ENCODE measurements around the gene VAV3.
A peak's percentile ranks its signal among the peaks of the same experiment; 100 is the strongest.
"Not testable (repeated sequence)": the region's sequence is repeated elsewhere in the genome, so short reads cannot be mapped to it uniquely, and the experiment has no call there.

The VAV3 gene

GRCh38 chr1:107965110-107965991, at the start of gene VAV3:
VAV3 (minus strand) TSS chr1:107965180; CDS start chr1:107964869, 311 bp downstream.
- peak in 1 of 2 donors; percentile 26 for DNase-seq (ENCODE audit: low read depth in 2 of 2)

- DNase-seq (ENCODE audit: low read depth in 2 of 2), result no peak
Measured at GRCh38 chr1:108012553-108012952, 47.6 kb upstream of the VAV3 start.

GRCh38 chr1:108011295-108011694, 46.3 kb upstream of the VAV3 start:
- no peak for DNase-seq (ENCODE audit: low read depth in 2 of 2)

- DNase-seq (ENCODE audit: low read depth in 2 of 2), result no peak
Measured at GRCh38 chr1:108010581-108010980, 45.6 kb upstream of the VAV3 start.

GRCh38 chr1:108009603-108010195, 44.7 kb upstream of the VAV3 start:
- no peak for DNase-seq (ENCODE audit: low read depth in 2 of 2)

- no peak for DNase-seq (ENCODE audit: low read depth in 2 of 2)
Measured at GRCh38 chr1:108007531-108007930, 42.6 kb upstream of the VAV3 start.

- DNase-seq (ENCODE audit: low read depth in 2 of 2), result no peak
Measured at GRCh38 chr1:108007070-108007469, 42.1 kb upstream of the VAV3 start.

GRCh38 chr1:108004919-108005318, 39.9 kb upstream of the VAV3 start:
- not testable (repeated sequence) for DNase-seq (ENCODE audit: low read depth in 2 of 2)

- no peak for DNase-seq (ENCODE audit: low read depth in 2 of 2)
Measured at GRCh38 chr1:108000620-108001111, 35.7 kb upstream of the VAV3 start.

- no peak for DNase-seq (ENCODE audit: low read depth in 2 of 2)
Measured at GRCh38 chr1:108000184-108000583, 35.2 kb upstream of the VAV3 start.

GRCh38 chr1:107997866-107998265, 32.9 kb upstream of the VAV3 start:
- DNase-seq (ENCODE audit: low read depth in 2 of 2), result no peak

- no peak for DNase-seq (ENCODE audit: low read depth in 2 of 2)
Measured at GRCh38 chr1:107993920-107994319, 28.9 kb upstream of the VAV3 start.

GRCh38 chr1:107992347-107992746, 27.4 kb upstream of the VAV3 start:
- DNase-seq (ENCODE audit: low read depth in 2 of 2), result no peak

- no peak for DNase-seq (ENCODE audit: low read depth in 2 of 2)
Measured at GRCh38 chr1:107991371-107992066, 26.5 kb upstream of the VAV3 start.

- DNase-seq (ENCODE audit: low read depth in 2 of 2), result no peak
Measured at GRCh38 chr1:107990606-107991005, 25.6 kb upstream of the VAV3 start.

GRCh38 chr1:107981277-107981676, 16.3 kb upstream of the VAV3 start:
- no peak for DNase-seq (ENCODE audit: low read depth in 2 of 2)

- no peak for DNase-seq (ENCODE audit: low read depth in 2 of 2)
Measured at GRCh38 chr1:107979926-107980325, 14.9 kb upstream of the VAV3 start.

- DNase-seq (ENCODE audit: low read depth in 2 of 2), result no peak
Measured at GRCh38 chr1:107979088-107979487, 14.1 kb upstream of the VAV3 start.

- DNase-seq (ENCODE audit: low read depth in 2 of 2), result no peak
Measured at GRCh38 chr1:107976836-107977235, 11.9 kb upstream of the VAV3 start.

- no peak for DNase-seq (ENCODE audit: low read depth in 2 of 2)
Measured at GRCh38 chr1:107976431-107976830, 11.5 kb upstream of the VAV3 start.

GRCh38 chr1:107975851-107976250, 10.9 kb upstream of the VAV3 start:
- DNase-seq (ENCODE audit: low read depth in 2 of 2), result no peak

- no peak for DNase-seq (ENCODE audit: low read depth in 2 of 2)
Measured at GRCh38 chr1:107974090-107974489, 9.1 kb upstream of the VAV3 start.

Data from stimulated activated CD8-positive, alpha-beta memory T cell treated with anti-CD3 and anti-CD28 coated beads, Interleukin-2, amount 100 ng/mL, for 1 hour (primary cell).